ENCODE results near the gene STK38. TPM values are rescaled to one million over a fixed set of nuclear protein-coding genes. Genes with fewer than 3 reads are reported as not detected.

The STK38 gene
- total and polyA plus RNA-seq, 2 of the 13 experiments (the other 11 are each of a cell fraction or from before 2014, with no cell fraction given) = 10.3 to 20.7 TPM

DNA sequence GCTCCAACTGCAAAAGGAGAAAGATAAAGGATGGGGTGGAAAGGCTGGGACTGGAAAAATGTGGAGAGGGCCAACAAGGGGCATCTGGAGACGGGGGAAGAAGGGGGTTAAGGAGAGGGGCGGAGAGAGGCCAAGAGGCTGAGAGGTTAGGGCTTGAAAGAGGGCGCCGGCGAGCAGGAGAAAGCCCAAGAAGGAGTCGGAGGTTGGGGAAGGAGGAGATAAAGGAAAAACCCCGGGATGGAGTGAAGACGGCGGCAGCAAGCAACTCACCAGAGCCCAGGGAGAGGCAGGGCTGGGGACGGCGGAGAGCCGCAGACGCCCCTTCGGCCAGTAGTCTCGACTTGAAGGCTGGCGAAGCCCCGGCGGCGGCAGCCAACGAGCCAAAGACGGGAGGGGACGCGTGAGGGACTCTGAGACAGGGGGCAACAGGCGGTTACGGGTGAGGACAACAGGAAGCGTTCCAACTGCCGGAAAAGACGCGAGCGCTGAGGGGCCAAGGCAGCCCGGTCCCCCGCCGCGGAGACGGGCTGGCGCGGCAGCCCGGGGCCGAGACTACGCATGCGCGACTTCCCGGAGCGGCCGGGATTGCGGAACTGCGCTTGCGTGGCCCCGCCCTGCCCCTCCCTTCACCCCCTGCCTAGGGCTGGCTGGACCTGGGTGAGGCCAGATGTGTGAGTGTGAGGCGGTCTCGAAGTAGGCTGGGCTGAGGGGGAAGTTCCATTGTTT, at the start of gene STK38 (continued):
- TF ChIP-seq, protein P1, sequence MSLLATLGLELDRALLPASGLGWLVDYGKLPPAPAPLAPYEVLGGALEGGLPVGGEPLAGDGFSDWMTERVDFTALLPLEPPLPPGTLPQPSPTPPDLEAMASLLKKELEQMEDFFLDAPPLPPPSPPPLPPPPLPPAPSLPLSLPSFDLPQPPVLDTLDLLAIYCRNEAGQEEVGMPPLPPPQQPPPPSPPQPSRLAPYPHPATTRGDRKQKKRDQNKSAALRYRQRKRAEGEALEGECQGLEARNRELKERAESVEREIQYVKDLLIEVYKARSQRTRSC (CRISPR knock-in tag; IDR thresholded peaks at IDR 0.05; ENCODE audit: low read depth) = no peak
- TF ChIP-seq CEBPB (IDR thresholded peaks at IDR 0.05; ENCODE audit: borderline replicate concordance, low read depth, low read length) (peak; percentile 30; the same call in 1 of the 2 replicates), FOXP1 (IDR thresholded peaks at IDR 0.05) (no peak), FOXP1 (CRISPR knock-in tag; IDR thresholded peaks at IDR 0.05) (no peak), DR1 (CRISPR knock-in tag; IDR thresholded peaks at IDR 0.05) (peak; percentile 67; the same call in 1 of the 2 replicates), ZNF563 (CRISPR knock-in tag; IDR thresholded peaks at IDR 0.05) (no peak; the same call in 1 of the 2 replicates), SYNCRIP (IDR thresholded peaks at IDR 0.05; ENCODE audit: insufficient read depth, low read depth, low read length) (no peak), FOXK1 (CRISPR knock-in tag; IDR thresholded peaks at IDR 0.05; ENCODE audit: borderline replicate concordance, low read depth) (no peak; the same call in 1 of the 2 replicates), DNMT1 (CRISPR knock-in tag; IDR thresholded peaks at IDR 0.05) (peak; percentile 96; the same call in 1 of the 2 replicates), CCDC6 (CRISPR knock-in tag; IDR thresholded peaks at IDR 0.05) (no peak), IKZF4 (CRISPR knock-in tag; IDR thresholded peaks at IDR 0.05; ENCODE audit: borderline replicate concordance, low read depth, not compliant biosample characterization) (peak; percentile 70), ZNF256 (CRISPR knock-in tag; conservative IDR thresholded peaks at IDR 0.05) (peak; percentile 89), ZNF24 (IDR thresholded peaks at IDR 0.05) (no peak), IRF2 (CRISPR knock-in tag; IDR thresholded peaks at IDR 0.05) (peak; percentile 80), HNRNPLL (IDR thresholded peaks at IDR 0.05; ENCODE audit: low read depth, low read length, poor library complexity, severe bottlenecking) (peak; percentile 68), NFYB (CRISPR knock-in tag; IDR thresholded peaks at IDR 0.05) (no peak), ZNF432 (CRISPR knock-in tag; IDR thresholded peaks at IDR 0.05; ENCODE audit: borderline replicate concordance) (no peak)
- TF ChIP-seq, protein P2, sequence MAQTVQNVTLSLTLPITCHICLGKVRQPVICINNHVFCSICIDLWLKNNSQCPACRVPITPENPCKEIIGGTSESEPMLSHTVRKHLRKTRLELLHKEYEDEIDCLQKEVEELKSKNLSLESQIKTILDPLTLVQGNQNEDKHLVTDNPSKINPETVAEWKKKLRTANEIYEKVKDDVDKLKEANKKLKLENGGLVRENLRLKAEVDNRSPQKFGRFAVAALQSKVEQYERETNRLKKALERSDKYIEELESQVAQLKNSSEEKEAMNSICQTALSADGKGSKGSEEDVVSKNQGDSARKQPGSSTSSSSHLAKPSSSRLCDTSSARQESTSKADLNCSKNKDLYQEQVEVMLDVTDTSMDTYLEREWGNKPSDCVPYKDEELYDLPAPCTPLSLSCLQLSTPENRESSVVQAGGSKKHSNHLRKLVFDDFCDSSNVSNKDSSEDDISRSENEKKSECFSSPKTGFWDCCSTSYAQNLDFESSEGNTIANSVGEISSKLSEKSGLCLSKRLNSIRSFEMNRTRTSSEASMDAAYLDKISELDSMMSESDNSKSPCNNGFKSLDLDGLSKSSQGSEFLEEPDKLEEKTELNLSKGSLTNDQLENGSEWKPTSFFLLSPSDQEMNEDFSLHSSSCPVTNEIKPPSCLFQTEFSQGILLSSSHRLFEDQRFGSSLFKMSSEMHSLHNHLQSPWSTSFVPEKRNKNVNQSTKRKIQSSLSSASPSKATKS (CRISPR knock-in tag; IDR thresholded peaks at IDR 0.05) = no peak
- TF ChIP-seq, protein P3, sequence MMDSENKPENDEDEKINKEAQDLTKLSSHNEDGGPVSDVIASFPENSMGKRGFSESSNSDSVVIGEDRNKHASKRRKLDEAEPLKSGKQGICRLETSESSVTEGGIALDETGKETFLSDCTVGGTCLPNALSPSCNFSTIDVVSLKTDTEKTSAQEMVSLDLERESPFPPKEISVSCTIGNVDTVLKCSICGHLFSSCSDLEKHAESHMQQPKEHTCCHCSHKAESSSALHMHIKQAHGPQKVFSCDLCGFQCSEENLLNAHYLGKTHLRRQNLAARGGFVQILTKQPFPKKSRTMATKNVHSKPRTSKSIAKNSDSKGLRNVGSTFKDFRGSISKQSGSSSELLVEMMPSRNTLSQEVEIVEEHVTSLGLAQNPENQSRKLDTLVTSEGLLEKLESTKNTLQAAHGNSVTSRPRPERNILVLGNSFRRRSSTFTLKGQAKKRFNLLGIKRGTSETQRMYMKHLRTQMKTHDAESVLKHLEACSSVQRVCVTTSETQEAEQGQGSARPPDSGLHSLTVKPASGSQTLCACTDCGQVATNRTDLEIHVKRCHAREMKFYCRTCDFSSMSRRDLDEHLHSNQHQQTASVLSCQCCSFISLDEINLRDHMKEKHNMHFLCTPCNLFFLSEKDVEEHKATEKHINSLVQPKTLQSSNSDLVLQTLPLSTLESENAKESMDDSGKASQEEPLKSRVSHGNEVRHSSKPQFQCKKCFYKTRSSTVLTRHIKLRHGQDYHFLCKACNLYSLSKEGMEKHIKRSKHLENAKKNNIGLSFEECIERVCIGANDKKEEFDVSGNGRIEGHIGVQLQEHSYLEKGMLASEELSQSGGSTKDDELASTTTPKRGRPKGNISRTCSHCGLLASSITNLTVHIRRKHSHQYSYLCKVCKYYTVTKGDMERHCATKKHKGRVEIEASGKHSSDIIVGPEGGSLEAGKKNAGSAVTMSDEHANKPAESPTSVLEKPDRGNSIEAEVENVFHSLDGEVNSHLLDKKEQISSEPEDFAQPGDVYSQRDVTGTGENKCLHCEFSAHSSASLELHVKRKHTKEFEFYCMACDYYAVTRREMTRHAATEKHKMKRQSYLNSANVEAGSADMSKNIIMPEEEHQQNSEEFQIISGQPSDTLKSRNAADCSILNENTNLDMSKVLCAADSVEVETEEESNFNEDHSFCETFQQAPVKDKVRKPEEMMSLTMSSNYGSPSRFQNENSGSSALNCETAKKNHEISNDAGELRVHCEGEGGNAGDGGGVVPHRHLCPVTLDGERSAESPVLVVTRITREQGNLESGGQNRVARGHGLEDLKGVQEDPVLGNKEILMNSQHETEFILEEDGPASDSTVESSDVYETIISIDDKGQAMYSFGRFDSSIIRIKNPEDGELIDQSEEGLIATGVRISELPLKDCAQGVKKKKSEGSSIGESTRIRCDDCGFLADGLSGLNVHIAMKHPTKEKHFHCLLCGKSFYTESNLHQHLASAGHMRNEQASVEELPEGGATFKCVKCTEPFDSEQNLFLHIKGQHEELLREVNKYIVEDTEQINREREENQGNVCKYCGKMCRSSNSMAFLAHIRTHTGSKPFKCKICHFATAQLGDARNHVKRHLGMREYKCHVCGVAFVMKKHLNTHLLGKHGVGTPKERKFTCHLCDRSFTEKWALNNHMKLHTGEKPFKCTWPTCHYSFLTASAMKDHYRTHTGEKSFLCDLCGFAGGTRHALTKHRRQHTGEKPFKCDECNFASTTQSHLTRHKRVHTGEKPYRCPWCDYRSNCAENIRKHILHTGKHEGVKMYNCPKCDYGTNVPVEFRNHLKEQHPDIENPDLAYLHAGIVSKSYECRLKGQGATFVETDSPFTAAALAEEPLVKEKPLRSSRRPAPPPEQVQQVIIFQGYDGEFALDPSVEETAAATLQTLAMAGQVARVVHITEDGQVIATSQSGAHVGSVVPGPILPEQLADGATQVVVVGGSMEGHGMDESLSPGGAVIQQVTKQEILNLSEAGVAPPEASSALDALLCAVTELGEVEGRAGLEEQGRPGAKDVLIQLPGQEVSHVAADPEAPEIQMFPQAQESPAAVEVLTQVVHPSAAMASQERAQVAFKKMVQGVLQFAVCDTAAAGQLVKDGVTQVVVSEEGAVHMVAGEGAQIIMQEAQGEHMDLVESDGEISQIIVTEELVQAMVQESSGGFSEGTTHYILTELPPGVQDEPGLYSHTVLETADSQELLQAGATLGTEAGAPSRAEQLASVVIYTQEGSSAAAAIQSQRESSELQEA (CRISPR knock-in tag; IDR thresholded peaks at IDR 0.05; ENCODE audit: not compliant biosample characterization) = peak; percentile 83
